Measurements from ENCODE around the gene CLIP2. TPM values are rescaled to one million over a fixed set of nuclear protein-coding genes. Genes with fewer than 3 reads are reported as not detected.
"Not testable (repeated sequence)": the region's sequence is repeated elsewhere in the genome, so short reads cannot be mapped to it uniquely, and the experiment has no call there.

CLIP2 gene
- 1 to 10 TPM; 1.5 to 1.7 TPM for total RNA-seq

DNA sequence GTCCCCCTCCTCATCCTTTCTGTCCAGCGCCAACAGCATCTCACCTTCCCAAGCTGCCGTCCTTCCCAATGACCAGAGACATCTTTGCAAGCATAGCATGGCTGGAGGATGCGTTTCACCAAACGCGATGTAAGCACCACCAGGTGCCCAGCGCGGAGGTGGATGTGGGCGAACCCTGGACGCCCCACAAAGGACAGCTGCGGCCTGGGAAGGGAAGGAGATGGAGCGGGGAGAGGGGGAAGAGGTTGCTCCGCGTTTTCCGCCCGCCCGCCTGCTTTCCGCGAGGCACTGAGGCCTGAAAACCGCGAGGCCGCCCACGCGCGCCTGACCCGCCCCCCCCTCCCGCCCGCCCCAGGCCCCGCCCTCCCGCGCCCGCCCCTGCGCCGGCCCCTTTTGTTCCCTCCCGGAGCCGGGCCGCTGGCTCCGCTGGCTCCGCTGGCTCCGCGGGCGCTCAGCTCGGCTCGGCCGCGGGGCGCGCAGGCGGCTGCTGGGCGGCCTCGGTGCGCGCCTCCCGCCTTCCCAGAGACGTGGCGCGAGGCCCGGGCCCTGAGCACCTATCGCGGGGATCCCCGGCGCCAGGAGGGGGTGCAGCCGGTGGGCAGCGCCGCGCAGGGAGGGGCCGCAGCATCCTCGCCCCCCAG lies at the start of gene CLIP2:
CLIP2 (plus strand) TSS at position 390 of the 641 bp plus-strand sequence. CDS start 28,140 bp downstream, outside the sequence.
- peaks cover 40% of the 10 kb centered on the region for H3K27me3 Mint-ChIP-seq (ENCODE audit: low read depth)
- H3K9me3 Mint-ChIP-seq (ENCODE audit: insufficient read depth) = no peaks in the 10 kb centered on the region
- POLR2A ChIA-PET = interaction anchor here (1.5 kb wide), 1 partner anchor 35 kb away, joined by 4 read pairs; the partner anchor contains the start of gene RFC2

DNA sequence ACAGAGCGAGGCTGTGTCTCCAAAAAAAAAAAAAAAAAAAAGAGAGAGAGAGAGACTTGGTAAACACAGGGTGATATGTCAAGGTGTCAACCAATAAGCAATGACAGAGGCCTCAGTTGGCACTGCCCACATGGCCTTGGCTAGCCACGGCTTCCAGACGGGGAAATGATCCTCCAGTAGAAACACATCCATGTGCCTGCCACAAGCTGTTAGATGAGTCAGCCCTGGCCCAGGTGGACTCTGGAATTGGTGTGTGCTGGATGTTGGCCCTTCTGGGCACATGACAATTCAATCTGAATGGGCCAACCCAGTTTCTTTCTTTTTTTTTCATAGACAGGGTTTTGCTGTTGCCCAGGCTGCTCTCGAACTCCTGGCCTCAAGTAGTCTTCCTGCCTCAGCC lies 48.7 kb upstream of the CLIP2 start:
- POLR2A ChIA-PET = no interaction called here
- Mint-ChIP-seq H3K9me3 (ENCODE audit: insufficient read depth) (no peaks in the 10 kb centered on the region), H3K36me3 (ENCODE audit: low read depth) (peaks cover 64% of the 10 kb centered on the region), H3K4me3 (no peak overlapping the region), H3K27me3 (ENCODE audit: low read depth) (no peaks in the 10 kb centered on the region), H3K4me1 (ENCODE audit: low read depth) (peaks cover 32% of the 10 kb centered on the region), H3K27ac (no peak overlapping the region)
- CTCF ChIA-PET = no interaction called here
- no peak for ATAC-seq
- DNase-seq = no peak

More for the DNA sequence above, at the start of gene CLIP2:
- H3K4me1 Mint-ChIP-seq (ENCODE audit: low read depth) = peaks cover 27% of the 10 kb centered on the region
- no peaks in the 10 kb centered on the region for H3K36me3 Mint-ChIP-seq (ENCODE audit: low read depth)
- H3K4me3 Mint-ChIP-seq = peak within 1 kb of the TSS; percentile 73
- CTCF ChIA-PET = interaction anchor here (1.6 to 2.3 kb wide), 3 partner anchors 19 to 112 kb away, joined by 5 to 7 read pairs (median 6); no protein-coding TSS in a partner anchor
- H3K27ac Mint-ChIP-seq = peak within 1 kb of the TSS; percentile 71
- ATAC-seq (peak; percentile 92), DNase-seq (peak; percentile 78)

DNA sequence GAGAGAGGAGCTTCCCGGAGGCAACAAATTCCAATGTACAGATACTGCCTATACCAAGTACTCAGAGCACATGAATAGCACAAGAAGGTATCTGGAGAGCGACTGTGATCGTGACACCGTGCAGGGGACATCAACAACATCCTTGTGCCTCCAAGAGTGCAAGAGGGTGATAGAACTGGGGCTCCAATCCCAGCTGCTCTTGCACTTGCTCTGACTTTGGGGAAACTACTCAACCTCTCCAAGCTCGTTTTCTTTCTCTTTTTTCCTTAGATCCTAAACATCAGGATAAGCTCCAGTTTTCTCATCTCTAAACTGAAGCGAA lies 47.1 kb upstream of the CLIP2 start:
- Mint-ChIP-seq H3K27ac (no peak overlapping the region), H3K9me3 (ENCODE audit: insufficient read depth) (no peaks in the 10 kb centered on the region), H3K27me3 (ENCODE audit: low read depth) (no peaks in the 10 kb centered on the region), H3K4me1 (ENCODE audit: low read depth) (peaks cover 24% of the 10 kb centered on the region), H3K4me3 (no peak overlapping the region), H3K36me3 (ENCODE audit: low read depth) (peaks cover 60% of the 10 kb centered on the region)
- no peak for DNase-seq
- no peak for ATAC-seq
- CTCF ChIA-PET = interaction anchor here (1.1 to 1.7 kb wide), 2 partner anchors 35 to 49 kb away, joined by 3 to 8 read pairs; no protein-coding TSS in a partner anchor
- POLR2A ChIA-PET = no interaction called here

DNA sequence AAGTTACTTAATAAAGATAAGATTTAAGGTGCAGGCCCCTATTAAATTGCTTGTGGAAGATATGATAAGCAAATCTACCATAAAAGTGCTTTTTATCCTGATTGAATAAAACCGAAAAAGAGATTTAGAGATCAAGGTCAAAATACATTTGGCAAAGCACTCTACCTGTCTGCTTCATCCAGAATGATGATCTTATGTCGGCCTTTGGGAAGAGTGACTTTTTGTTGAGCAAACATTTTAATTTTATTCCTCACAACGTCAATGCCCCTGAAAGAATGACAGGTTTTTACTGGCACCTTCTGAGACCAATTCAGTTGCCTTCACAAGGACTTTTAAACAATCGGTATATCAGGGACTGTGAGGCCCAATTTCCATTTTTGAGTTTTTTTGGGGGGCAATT lies 42.7 kb upstream of the CLIP2 start:
- Mint-ChIP-seq H3K36me3 (ENCODE audit: low read depth) (peaks cover 57% of the 10 kb centered on the region), H3K4me1 (ENCODE audit: low read depth) (peaks cover 37% of the 10 kb centered on the region), H3K4me3 (no peak overlapping the region), H3K9me3 (ENCODE audit: insufficient read depth) (no peaks in the 10 kb centered on the region), H3K27ac (no peak overlapping the region), H3K27me3 (ENCODE audit: low read depth) (no peaks in the 10 kb centered on the region)
- POLR2A ChIA-PET = no interaction called here
- DNase-seq = no peak
- ATAC-seq = no peak
- CTCF ChIA-PET = no interaction called here

GRCh38 chr7:74248156-74248555 lies 41.1 kb upstream of the CLIP2 start:
- CTCF ChIA-PET = no interaction called here
- POLR2A ChIA-PET = no interaction called here
- H3K36me3 Mint-ChIP-seq (ENCODE audit: low read depth) = peaks cover 55% of the 10 kb centered on the region
- H3K4me3 Mint-ChIP-seq = no peak overlapping the region
- no peak for ATAC-seq
- no peaks in the 10 kb centered on the region for H3K9me3 Mint-ChIP-seq (ENCODE audit: insufficient read depth)
- no peak for DNase-seq
- no peak overlapping the region for H3K27ac Mint-ChIP-seq
- H3K4me1 Mint-ChIP-seq (ENCODE audit: low read depth) = peaks cover 42% of the 10 kb centered on the region
- H3K27me3 Mint-ChIP-seq (ENCODE audit: low read depth) = no peaks in the 10 kb centered on the region

DNA sequence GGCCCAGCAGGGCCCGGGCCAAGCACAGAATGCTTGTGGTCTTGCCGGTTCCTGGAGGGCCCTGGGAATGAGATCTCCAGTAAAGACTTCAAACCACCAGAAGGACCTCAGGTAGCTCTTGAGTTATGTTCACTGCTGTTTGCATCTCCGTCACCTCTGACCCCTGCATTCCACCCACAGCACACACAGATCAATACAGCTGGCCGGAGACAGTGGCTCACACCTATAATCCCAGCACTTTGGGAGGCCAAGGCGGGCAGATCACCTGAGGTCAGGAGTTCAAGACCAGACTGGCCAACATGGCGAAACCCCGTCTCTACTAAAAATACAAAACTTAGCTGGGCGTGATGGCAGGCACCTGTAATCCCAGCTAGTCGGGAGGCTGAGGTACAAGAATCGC lies 40.1 kb upstream of the CLIP2 start:
- POLR2A ChIA-PET = not testable (repeated sequence)

GRCh38 chr7:74252893-74253292 lies 36.3 kb upstream of the CLIP2 start:
- Mint-ChIP-seq H3K9me3 (ENCODE audit: insufficient read depth) (no peaks in the 10 kb centered on the region), H3K4me1 (ENCODE audit: low read depth) (peaks cover 57% of the 10 kb centered on the region), H3K27me3 (ENCODE audit: low read depth) (no peaks in the 10 kb centered on the region), H3K36me3 (ENCODE audit: low read depth) (peaks cover 47% of the 10 kb centered on the region), H3K4me3 (peak overlapping the region; percentile 96), H3K27ac (peak overlapping the region; percentile 95)
- ChIA-PET CTCF (interaction anchor here (2.0 kb wide), 1 partner anchor 47 kb away, joined by 11 read pairs; no protein-coding TSS in a partner anchor), POLR2A (interaction anchor here (0.5 kb wide), 1 partner anchor 410 kb away, joined by 3 read pairs; no protein-coding TSS in a partner anchor)
- DNase-seq (no peak), ATAC-seq (no peak)

More for the DNA sequence above, 40.1 kb upstream of the CLIP2 start:
- Mint-ChIP-seq H3K36me3 (ENCODE audit: low read depth) (peaks cover 55% of the 10 kb centered on the region), H3K4me1 (ENCODE audit: low read depth) (peaks cover 43% of the 10 kb centered on the region)
- DNase-seq; H3K27me3 Mint-ChIP-seq (ENCODE audit: low read depth); ATAC-seq; H3K27ac Mint-ChIP-seq; H3K9me3 Mint-ChIP-seq (ENCODE audit: insufficient read depth); H3K4me3 Mint-ChIP-seq: not testable (repeated sequence)
- CTCF ChIA-PET = interaction anchor here (1.1 kb wide), 1 partner anchor 43 kb away, joined by 3 read pairs; no protein-coding TSS in a partner anchor

DNA sequence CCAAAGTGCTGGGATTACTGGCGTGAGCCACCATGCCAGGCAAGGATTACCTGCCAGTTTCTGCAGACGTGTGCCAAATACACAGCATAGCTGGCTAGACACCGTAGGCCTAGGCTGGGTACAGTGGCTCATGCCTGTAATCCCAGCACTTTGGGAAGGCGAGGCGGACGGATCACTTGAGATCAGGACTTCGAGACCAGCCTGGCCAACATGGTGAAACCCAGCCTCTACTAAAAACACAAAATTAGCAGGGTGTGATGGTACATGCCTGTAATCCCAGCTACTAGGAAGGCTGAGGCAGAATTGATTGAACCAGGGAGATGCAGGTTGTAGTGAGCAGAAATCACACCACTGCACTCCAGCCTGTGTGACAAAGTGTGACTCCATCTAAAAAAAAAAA lies 35.9 kb upstream of the CLIP2 start:
- ChIA-PET CTCF (interaction anchor here (2.0 kb wide), 1 partner anchor 47 kb away, joined by 11 read pairs; no protein-coding TSS in a partner anchor), POLR2A (interaction anchor here (0.5 to 0.7 kb wide), 3 partner anchors 278 to 514 kb away, joined by 3 to 6 read pairs (median 3); no protein-coding TSS in a partner anchor)
- Mint-ChIP-seq H3K27me3 (ENCODE audit: low read depth) (no peaks in the 10 kb centered on the region), H3K36me3 (ENCODE audit: low read depth) (peaks cover 44% of the 10 kb centered on the region), H3K27ac (peak overlapping the region; percentile 95), H3K4me1 (ENCODE audit: low read depth) (peaks cover 57% of the 10 kb centered on the region), H3K4me3 (peak overlapping the region; percentile 96), H3K9me3 (ENCODE audit: insufficient read depth) (no peaks in the 10 kb centered on the region)
- DNase-seq = no peak
- ATAC-seq = no peak

DNA sequence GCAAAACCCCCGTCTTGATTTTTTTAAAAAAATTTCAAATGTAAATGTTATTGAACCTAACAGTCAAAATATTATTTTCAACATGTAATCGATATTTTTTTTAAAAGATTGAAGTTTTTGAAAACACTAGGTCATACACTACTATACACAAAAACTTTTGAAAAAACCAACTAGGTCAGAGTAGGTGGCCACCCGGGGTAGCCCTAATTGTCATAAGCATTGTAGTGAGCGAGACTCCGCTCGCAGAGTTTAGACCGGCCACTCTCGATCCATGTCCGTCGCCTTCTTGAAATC lies 35.4 kb upstream of the CLIP2 start:
- Mint-ChIP-seq H3K9me3 (ENCODE audit: insufficient read depth) (no peaks in the 10 kb centered on the region), H3K36me3 (ENCODE audit: low read depth) (peaks cover 39% of the 10 kb centered on the region), H3K27me3 (ENCODE audit: low read depth) (no peaks in the 10 kb centered on the region), H3K27ac (peak overlapping the region; percentile 95), H3K4me1 (ENCODE audit: low read depth) (peaks cover 55% of the 10 kb centered on the region), H3K4me3 (peak overlapping the region; percentile 96)
- ChIA-PET CTCF (interaction anchor here (1.0 to 2.0 kb wide), 2 partner anchors 35 to 48 kb away, joined by 3 to 11 read pairs; no protein-coding TSS in a partner anchor), POLR2A (interaction anchor here (0.6 to 0.7 kb wide), 2 partner anchors 277 to 515 kb away, joined by 3 to 6 read pairs; no protein-coding TSS in a partner anchor)
- DNase-seq (no peak), ATAC-seq (peak; percentile 27)

GRCh38 chr7:74254129-74254857 lies 34.9 kb upstream of the CLIP2 start, which contains the start of gene RFC2:
Gene RFC2 (minus strand): TSS chr7:74254399. CDS start chr7:74254383, 16 bp downstream.
- Mint-ChIP-seq H3K27me3 (ENCODE audit: low read depth) (no peaks in the 10 kb centered on the region), H3K9me3 (ENCODE audit: insufficient read depth) (no peaks in the 10 kb centered on the region), H3K36me3 (ENCODE audit: low read depth) (peaks cover 35% of the 10 kb centered on the region), H3K27ac (peak within 1 kb of the TSS; percentile 95), H3K4me3 (peak within 1 kb of the TSS; percentile 96), H3K4me1 (ENCODE audit: low read depth) (peaks cover 51% of the 10 kb centered on the region)
- DNase-seq (peak; percentile 97), ATAC-seq (peak; percentile 95)
- ChIA-PET POLR2A (interaction anchor here (0.6 to 1.2 kb wide), 3 partner anchors 9 to 515 kb away, joined by 4 to 6 read pairs (median 4); partner anchors contain the start of gene CLIP2), CTCF (interaction anchor here (1.0 kb wide), 2 partner anchors 36 to 48 kb away, joined by 3 read pairs; no protein-coding TSS in a partner anchor)

DNA sequence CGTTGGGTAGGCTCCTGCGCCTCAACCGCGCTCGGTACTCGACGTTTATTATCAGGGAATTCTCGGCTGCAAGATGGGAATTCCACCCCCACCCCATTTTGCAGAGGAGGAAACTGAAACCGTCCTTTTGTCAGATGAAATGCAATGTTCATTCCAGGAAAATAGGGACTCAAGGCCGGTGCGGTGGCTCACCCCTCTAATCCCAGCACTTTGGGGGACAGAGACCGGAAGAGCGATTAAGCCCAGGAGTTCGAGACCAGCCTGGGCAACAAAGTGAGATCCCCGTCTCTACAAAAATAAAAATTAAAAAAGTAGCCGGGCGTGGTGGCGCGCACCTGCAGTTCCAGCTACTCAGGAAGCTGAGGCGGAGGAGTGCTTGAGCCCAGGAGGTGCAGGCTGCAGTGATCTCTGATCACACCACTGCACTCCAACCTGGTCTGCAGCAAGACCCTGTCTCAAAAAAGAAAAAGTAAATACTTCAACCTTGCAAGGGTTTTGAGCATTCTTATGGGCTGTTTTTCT lies 34.3 kb upstream of the CLIP2 start:
- DNase-seq = no peak
- CTCF ChIA-PET = interaction anchor here (1.0 kb wide), 2 partner anchors 37 to 48 kb away, joined by 3 read pairs; no protein-coding TSS in a partner anchor
- POLR2A ChIA-PET = interaction anchor here (0.9 to 1.2 kb wide), 2 partner anchors 10 to 34 kb away, joined by 4 read pairs; partner anchors contain the start of gene CLIP2
- Mint-ChIP-seq H3K4me1 (ENCODE audit: low read depth) (peaks cover 48% of the 10 kb centered on the region), H3K4me3 (peak overlapping the region; percentile 96), H3K36me3 (ENCODE audit: low read depth) (peaks cover 30% of the 10 kb centered on the region), H3K9me3 (ENCODE audit: insufficient read depth) (no peaks in the 10 kb centered on the region), H3K27ac (peak overlapping the region; percentile 95), H3K27me3 (ENCODE audit: low read depth) (peaks cover 2% of the 10 kb centered on the region)
- no peak for ATAC-seq
